Transverse colon (tissue), 3 donors: ENCODE results near the gene PTPRN2.

Source experiments
- CTCF ChIP-seq, 5 experiments: fragments of 200-600 bp in 3 of 5; fragments of 450-650 bp in 2 of 5; sonication (generic) in 3 of 5; IDR thresholded peaks; 1 replicate in 2 of 5; 2 replicates in 3 of 5; pipeline ENCODE4 v1.5.1; 2016 to 2017; ENCODE audit warnings: antibody characterized with exemption in 5 of 5, inconsistent platforms in 3 of 5, mild to moderate bottlenecking in 2 of 5, moderate library complexity in 1 of 5
- EP300 ChIP-seq: sonication (generic); formaldehyde crosslinking; IDR thresholded peaks from one replicate; pipeline ENCODE4 v1.6.1; 2017; ENCODE audit warnings: antibody characterized with exemption, low read depth
- POLR2A ChIP-seq: fragments of 450-650 bp; IDR thresholded peaks from one replicate; pipeline ENCODE4 v1.6.1; 2016; ENCODE audit warnings: antibody characterized with exemption, mild to moderate bottlenecking, moderate library complexity

- TF ChIP-seq CTCF (IDR thresholded peaks at IDR 0.05) = no peak
- no peak for TF ChIP-seq POLR2A
- no peak for TF ChIP-seq EP300
These were observed 746.5 kb downstream of the PTPRN2 start for GRCh38 chr7:157840914-157841772.
